GM19023 (cell line): ENCODE measurements around the gene GRAPL.
"Not testable (repeated sequence)": the region's sequence is repeated elsewhere in the genome, so short reads cannot be mapped to it uniquely, and the experiment has no call there.

Source experiments
- ATAC-seq: cut with Tn5 transposase; IDR thresholded peaks from one replicate; pipeline ENCODE4 v1.9.1; 2021; ENCODE audit warnings: mild to moderate bottlenecking, moderate library complexity; ENCODE audit not compliant: unreplicated experiment

Gene GRAPL

DNA sequence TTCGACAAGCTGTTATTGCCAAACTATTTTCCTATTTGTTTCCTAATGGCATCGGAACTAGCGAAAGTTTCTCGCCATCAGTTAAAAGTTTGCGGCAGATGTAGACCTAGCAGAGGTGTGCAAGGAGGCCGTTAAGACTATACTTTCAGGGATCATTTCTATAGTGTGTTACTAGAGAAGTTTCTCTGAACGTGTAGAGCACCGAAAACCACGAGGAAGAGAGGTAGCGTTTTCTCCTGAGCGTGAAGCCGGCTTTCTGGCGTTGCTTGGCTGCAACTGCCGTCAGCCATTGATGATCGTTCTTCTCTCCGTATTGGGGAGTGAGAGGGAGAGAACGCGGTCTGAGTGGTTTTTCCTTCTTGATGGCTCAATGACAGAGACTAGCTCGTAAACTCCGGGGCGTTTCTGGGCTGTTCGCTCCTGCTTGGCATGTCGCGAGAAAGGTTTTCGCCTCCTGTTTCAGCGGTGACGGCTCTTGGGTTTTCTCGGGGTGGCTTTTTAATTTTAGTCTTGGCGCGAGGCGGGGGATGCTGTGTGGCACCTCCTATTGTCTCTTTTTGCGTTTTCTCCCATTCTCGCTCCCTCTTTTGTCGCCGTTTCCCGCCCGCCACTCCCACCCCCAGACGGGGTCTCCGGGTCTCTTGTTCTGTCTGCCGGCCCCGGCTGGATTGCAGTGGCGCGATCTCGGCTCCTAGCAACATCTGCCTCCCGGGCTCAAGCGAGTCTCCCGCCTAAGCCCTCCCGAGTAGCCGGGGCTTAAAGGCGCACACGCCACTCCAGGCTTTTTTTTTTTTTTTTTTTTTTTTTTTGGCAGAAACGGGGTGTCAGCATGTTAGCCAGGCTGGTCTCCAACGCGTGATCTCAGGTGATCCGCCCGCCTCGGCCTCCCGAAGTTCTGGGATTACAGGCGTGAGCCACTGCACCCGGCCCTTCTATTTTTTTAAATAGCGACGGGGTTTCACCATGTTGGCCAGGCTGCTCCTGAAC lies 60.8 kb downstream of the GRAPL start:
- not testable (repeated sequence) for ATAC-seq

DNA sequence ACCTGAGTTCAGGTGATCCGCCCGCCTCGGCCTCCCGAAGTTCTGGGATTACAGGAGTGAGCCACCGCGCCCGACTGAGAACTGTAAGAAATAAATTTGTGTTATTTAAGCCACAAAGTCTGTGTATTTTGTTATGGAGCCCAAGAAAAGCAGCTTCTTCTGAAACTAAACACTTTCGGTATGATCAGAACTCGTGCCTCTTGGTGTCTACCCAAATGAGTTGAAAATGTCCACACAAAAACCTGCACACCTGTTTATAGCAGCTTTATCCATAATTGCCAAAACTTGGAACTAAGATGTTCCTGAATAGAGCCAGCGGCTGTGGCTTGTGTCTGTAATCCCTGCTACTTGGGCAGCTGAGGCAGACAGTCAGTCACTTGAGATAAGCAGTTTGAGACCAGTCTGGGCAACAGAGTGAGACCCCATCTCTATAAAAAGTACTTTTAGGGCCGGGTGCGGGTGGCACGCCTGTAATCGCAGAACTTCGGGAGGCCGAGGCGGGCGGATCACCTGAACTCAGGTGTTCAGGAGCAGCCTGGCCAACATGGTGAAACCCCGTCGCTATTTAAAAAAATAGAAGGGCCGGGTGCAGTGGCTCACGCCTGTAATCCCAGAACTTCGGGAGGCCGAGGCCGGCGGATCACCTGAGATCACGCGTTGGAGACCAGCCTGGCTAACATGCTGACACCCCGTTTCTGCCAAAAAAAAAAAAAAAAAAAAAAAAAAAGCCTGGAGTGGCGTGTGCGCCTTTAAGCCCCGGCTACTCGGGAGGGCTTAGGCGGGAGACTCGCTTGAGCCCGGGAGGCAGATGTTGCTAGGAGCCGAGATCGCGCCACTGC lies 61.7 kb downstream of the GRAPL start:
- not testable (repeated sequence) for ATAC-seq

DNA sequence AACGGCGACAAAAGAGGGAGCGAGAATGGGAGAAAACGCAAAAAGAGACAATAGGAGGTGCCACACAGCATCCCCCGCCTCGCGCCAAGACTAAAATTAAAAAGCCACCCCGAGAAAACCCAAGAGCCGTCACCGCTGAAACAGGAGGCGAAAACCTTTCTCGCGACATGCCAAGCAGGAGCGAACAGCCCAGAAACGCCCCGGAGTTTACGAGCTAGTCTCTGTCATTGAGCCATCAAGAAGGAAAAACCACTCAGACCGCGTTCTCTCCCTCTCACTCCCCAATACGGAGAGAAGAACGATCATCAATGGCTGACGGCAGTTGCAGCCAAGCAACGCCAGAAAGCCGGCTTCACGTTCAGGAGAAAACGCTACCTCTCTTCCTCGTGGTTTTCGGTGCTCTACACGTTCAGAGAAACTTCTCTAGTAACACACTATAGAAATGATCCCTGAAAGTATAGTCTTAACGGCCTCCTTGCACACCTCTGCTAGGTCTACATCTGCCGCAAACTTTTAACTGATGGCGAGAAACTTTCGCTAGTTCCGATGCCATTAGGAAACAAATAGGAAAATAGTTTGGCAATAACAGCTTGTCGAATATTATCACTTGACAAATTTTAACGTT lies 62.5 kb downstream of the GRAPL start:
- ATAC-seq = not testable (repeated sequence)

DNA sequence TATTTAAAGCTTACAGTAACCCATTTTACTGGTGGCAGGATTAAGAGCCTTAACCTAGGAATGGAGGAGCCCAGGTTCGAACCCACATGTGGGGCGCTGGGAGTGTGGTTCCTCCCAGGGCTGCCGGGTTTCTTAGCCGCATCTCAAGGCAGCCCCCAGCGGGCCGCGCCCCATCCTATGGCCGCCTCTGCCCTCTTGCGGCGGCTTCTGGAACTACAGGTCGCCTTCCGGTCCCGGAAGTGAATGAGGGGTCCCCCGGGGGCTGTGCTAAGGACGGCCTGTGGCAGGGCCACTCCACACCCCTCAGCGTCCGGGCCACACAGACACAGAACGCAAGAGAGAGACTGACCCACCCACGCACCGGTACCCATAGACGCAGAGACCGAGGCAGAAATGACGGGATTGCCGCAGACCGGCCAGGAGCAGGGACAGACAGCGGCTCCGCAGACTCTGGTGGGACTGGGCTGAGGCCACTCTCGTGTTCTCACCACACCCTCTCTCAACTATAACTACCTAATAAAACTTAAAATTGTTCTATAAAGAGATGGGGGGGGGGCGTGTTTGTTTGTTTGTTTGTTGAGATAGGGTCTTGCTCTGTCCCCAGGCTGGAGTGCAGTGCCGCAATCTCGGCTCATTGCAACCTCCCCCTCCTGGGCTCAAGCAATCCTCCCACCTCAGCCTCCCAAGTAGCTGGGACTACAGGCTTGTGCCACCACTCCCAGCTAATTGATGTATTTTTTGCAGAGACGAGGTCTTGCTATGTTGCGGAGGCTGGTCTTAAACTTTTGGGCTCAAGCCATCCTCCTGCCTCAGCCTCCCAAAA lies 69.2 kb downstream of the GRAPL start:
- peak; percentile 92 for ATAC-seq

DNA sequence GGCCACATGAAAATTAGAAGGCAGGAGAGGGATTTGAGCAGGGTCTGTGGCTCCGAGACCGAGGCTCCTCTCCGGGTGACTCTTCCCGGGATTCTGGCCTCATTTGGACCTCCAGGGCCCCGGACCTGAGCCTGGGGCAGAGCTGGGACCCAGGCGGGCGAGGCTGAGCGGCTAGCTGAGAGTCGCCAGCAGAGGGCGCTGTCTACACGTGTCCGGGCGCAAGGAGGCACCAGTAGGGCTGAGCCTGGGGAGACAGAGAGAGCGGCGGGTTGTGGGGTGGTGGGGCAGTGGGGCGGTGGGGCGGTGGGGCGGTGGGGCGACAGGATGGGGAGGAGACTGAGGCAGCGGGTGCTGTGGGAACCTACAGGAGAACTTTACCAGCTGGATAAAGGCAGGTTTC lies 75.1 kb downstream of the GRAPL start:
- peak; percentile 78 for ATAC-seq

DNA sequence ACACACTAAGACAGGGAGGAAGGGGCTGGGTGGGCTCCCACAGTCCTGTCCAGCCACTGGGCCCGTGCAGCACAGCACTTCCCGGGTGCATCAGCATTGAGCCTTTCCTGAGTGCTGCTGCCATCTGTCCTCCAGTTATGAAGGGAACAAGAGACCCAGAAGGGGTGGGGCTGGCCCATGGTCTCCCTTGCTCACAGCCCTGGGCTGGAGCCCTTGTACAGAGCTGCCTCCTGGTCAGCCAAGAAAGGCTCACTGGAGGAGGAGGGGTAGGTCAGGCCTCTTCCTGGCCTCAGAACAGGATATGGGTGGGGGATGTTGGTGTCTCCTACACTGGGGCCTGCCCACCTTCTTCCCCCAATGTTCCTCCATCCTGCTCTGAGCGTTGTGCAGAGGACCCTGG lies 76.0 kb downstream of the GRAPL start:
- ATAC-seq = not testable (repeated sequence)
